A549 treated with ZK216348 at 1 μM for 4 hours (cell line): ENCODE measurements around the gene SPTBN4. TPM values are rescaled to one million over a fixed set of nuclear protein-coding genes. Genes with fewer than 3 reads are reported as not detected.

Experiments used
- total RNA-seq: library from RNA; stranded (reverse); fragments of 200-300 nt; extraction: Qiagen RNA extraction; gene quantifications from 5 replicates; pipeline ENCODE4 v1.2.3, GENCODE V29; 2022; ENCODE audit warnings: low read depth

SPTBN4 gene
- total RNA-seq = 0.55 to 1.2 TPM (median 0.71 TPM) in 5 replicates

GRCh38 chr19:40466985-40467734 is at the start of gene SPTBN4:
SPTBN4 (plus strand) TSS chr19:40467001; CDS start chr19:40472622, 5,621 bp downstream.

GRCh38 chr19:40425450-40426287 is 41.1 kb upstream of the SPTBN4 start, which contains the start of gene SERTAD1:
SERTAD1 (minus strand) TSS chr19:40425992; CDS start chr19:40423546, 2,446 bp downstream.

DNA sequence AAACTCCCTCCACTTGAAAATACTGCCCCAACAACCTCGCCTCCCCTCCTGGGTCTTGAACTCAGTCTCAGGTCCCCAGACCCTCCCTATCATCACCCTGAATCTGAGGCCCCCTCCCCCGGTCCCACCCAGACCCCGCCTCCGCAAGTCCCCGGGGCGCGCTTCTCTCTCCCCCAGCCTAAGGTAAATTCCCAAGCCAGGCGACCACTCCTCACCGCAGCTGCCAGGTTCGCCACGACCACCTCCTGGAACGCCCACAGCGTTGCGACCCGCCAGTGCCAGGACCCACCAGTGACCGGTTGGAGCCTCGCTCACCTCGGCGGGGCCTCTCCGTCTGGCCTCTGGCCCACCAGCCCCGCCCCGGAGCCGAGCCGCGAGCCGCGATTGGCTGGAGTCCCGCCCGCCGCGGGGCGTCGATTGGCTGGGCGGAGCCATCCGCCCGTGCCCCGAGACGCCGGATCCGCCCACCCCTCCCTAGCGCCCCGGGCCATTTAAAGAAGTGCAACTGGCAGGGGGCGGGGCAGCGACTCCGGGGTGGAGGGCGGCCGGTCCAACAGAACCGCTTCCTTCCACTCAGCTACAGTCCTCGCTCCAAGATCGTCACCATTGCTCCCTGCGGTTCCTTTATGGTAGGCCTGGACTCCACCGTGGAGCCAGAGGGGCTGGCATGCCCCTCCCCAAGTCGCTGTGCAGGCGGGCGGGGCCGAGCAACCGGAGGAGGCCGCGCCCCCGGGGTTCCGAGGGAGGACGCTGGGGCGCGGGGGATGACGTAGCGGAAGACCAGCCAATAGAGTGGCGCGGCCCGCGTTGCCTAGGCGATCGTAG is 22.6 kb upstream of the SPTBN4 start, which contains the start of gene SERTAD3:
Gene SERTAD3, minus strand, starts transcription at position 336 of the 825 bp plus-strand sequence. CDS start 2,255 bp downstream, outside the sequence.

DNA sequence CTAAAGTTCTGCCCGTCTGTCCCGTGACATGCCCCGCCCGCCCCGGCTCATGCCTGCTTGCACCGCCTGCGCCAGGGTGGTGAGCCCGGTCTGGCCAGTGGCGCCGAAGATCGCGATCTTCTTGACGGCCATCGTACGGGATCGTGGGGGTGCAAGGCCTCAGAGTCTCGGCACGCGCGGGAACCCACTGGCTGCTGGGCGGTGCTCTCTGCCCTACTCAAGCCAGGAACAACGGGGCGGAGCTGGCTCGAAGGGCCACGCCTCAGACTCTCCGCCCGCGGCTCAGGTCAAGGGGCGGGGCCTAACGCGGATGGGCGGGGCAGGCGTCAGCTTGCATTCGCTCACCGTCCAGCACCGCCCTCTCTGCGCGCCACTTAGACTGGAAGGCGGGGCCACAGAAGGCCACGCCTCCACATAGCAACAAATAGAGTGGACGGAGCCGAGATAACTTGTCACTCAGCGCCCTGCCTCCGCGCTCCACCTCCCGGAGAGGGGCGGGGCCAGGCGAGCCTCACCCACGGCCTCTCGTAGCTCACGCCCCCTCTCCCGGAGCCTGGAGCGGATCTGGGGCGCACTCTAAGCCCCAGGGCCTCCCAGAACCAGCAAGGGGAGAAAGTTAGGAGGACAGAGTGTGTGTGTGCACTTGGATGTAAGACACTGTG is 1.1 kb upstream of the SPTBN4 start, which contains the start of gene BLVRB:
Gene BLVRB, minus strand, starts transcription at position 189 of the 662 bp plus-strand sequence. Its CDS starts 57 bp downstream, at position 132.

DNA sequence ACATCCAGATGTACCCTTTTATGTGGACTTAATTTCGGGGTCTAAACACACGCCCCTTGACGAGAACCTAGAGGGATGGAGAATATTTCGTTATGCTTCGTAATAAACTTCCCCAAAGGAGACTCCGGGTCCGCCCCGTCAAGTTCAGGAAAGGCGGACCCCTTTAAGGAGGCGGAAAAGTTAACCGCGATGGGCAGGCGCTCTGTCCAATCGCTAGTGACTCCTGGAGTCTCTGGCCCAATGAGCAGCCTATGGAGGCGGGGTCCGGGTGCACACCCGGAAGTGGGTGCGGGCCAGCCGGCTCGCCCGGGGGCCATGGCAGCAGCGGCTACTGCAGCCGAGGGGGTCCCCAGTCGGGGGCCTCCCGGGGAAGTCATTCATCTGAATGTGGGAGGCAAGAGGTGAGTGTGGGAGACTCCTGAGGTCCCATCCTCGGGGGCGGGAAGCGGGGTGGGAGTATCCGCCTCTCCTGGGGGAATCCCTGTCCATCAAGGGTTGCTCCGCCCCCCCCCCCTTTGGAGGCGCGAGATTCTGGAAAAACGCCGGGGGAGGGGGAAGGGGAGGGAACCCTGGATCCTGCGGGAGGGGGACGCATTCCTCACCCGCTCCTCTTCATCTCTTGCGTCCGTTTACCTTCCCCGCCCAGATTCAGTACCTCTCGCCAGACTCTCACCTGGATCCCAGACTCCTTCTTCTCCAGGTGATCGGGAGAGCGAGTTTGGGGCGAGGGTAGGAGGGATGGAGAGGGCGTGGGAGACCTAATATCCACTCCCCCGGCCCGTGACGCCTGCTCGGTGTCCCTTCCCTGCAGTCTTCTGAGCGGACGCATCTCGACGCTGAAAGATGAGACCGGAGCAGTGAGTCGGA is 110.0 kb downstream of the SPTBN4 start, which contains the start of gene SHKBP1:
Gene SHKBP1, plus strand, starts transcription at position 289 of the 867 bp plus-strand sequence. Its CDS starts 27 bp downstream, at position 316.

GRCh38 chr19:40601134-40601974 is 134.6 kb downstream of the SPTBN4 start, which contains the start of gene LTBP4:
LTBP4 (plus strand) TSS chr19:40601369; CDS start chr19:40601388, 19 bp downstream.

Other genes with a start within 250 kb of the SPTBN4 start
- 0.34 to 0.47 TPM (median 0.43 TPM) in 4 of 5 replicates, not detected in the other for gene TTC9B, start 248.6 kb upstream of the SPTBN4 start, total RNA-seq
- gene CCNP, start 240.3 kb upstream of the SPTBN4 start, total RNA-seq = 0.19 to 0.42 TPM (median 0.21 TPM) in 4 of 5 replicates, not detected in the other
- gene AKT2, start 181.7 kb upstream of the SPTBN4 start, total RNA-seq = 113 to 193 TPM (median 182 TPM) in 5 replicates
- gene C19orf47, start 118.6 kb upstream of the SPTBN4 start, total RNA-seq = 20.7 to 35.4 TPM (median 30.7 TPM) in 5 replicates
- 224 to 275 TPM (median 254 TPM) in 5 replicates for gene PLD3, start 118.3 kb upstream of the SPTBN4 start, total RNA-seq
- gene HIPK4, start 76.8 kb upstream of the SPTBN4 start, total RNA-seq = 0.20 to 0.42 TPM (median 0.32 TPM) in 5 replicates
- 1.0 to 1.7 TPM (median 1.5 TPM) in 5 replicates for gene PRX, start 53.6 kb upstream of the SPTBN4 start, total RNA-seq
- gene SERTAD1, start 41.0 kb upstream of the SPTBN4 start, total RNA-seq = 22.7 to 35.8 TPM (median 30.0 TPM) in 5 replicates
- gene SERTAD3, start 22.7 kb upstream of the SPTBN4 start, total RNA-seq = 33.6 to 51.6 TPM (median 44.8 TPM) in 5 replicates
- 196 to 343 TPM (median 318 TPM) in 5 replicates for gene BLVRB, start 1.3 kb upstream of the SPTBN4 start, total RNA-seq
- 81.7 to 154 TPM (median 141 TPM) in 5 replicates for gene SHKBP1, start 109.9 kb downstream of the SPTBN4 start, total RNA-seq
- 31.7 to 70.4 TPM (median 60.7 TPM) in 5 replicates for gene LTBP4, start 134.4 kb downstream of the SPTBN4 start, total RNA-seq
- 42.3 to 77.6 TPM (median 74.4 TPM) in 5 replicates for gene NUMBL, start 223.7 kb downstream of the SPTBN4 start, total RNA-seq
- 53.2 to 88.6 TPM (median 87.2 TPM) in 5 replicates for gene COQ8B, start 249.9 kb downstream of the SPTBN4 start, total RNA-seq